ENCODE data around the gene DPP9. TPM values are rescaled to one million over a fixed set of nuclear protein-coding genes. Genes with fewer than 3 reads are reported as not detected.

Gene DPP9
- total and polyA plus RNA-seq, 2 of the 4 experiments (the other 2 are of a cell fraction) = 12.4 to 33.0 TPM

- no TSS peak for BruUV-seq (replicated peaks)
- CTCF ChIA-PET = no interaction called here
- no peak overlapping the region for H3K9ac ChIP-seq (ENCODE audit: low read depth, low read length)
- no peak for ATAC-seq (ENCODE audit: low read depth)
- H3K4me1 ChIP-seq (ENCODE audit: control insufficient read depth, insufficient read depth, low read length) = no peaks in the 10 kb centered on the region
- H3K9me3 ChIP-seq (ENCODE audit: control insufficient read depth, insufficient read depth, low read length) = no peaks in the 10 kb centered on the region; the same call in 1 of the 2 replicates
- H3K27ac ChIP-seq (ENCODE audit: insufficient read depth, low read length) = no peak overlapping the region
- TF ChIP-seq POLR2A (IDR thresholded peaks at IDR 0.05; ENCODE audit: low read depth, low read length) (no peak), MAFK (IDR thresholded peaks at IDR 0.05; ENCODE audit: low read depth, low read length) (no peak), MAZ (IDR thresholded peaks at IDR 0.05; ENCODE audit: borderline replicate concordance, low read depth, low read length) (no peak), ELK1 (IDR thresholded peaks at IDR 0.05; ENCODE audit: borderline replicate concordance, low read depth, low read length) (no peak), RAD21 (IDR thresholded peaks at IDR 0.05; ENCODE audit: low read length) (no peak), BHLHE40 (IDR thresholded peaks at IDR 0.05; ENCODE audit: low read depth, low read length) (no peak), FOS (IDR thresholded peaks at IDR 0.05; ENCODE audit: low read depth, low read length) (no peak), NFE2L2 (IDR thresholded peaks at IDR 0.05; ENCODE audit: low read depth, low read length) (no peak)
- in situ Hi-C loops (cut with MboI; ENCODE audit: low sequenced_read_pairs) (no loop called here), dilution Hi-C loops (cut with HindIII; ENCODE audit: low sequenced_read_pairs, unreplicated experiment) (no loop called here), intact Hi-C loops (cut with micrococcal nuclease) (no loop called here)
- H2BK5ac ChIP-seq (ENCODE audit: low read depth, low read length, poor library complexity, severe bottlenecking) = no peak overlapping the region
- DNase-seq = no peak
- H3K9me1 ChIP-seq (ENCODE audit: insufficient read depth, low read length) = no peaks in the 10 kb centered on the region
- H4K91ac ChIP-seq (ENCODE audit: insufficient read depth, low read depth, low read length) = no peak overlapping the region
- H4K20me1 ChIP-seq (ENCODE audit: insufficient read depth, low read length) = peaks cover 18% of the 10 kb centered on the region
- H3K36me3 ChIP-seq (ENCODE audit: control insufficient read depth, insufficient read depth, low read length) = peaks cover 54% of the 10 kb centered on the region
- H4K8ac ChIP-seq (ENCODE audit: low read depth in 2 of 2, low read length in 2 of 2) = no peak overlapping the region
- H2BK120ac ChIP-seq (ENCODE audit: low read depth, low read length) = no peak overlapping the region
- no peak overlapping the region for H4K5ac ChIP-seq (ENCODE audit: low read depth, low read length)
- H3K18ac ChIP-seq (ENCODE audit: low read depth, low read length) = no peak overlapping the region
- no peak overlapping the region for H2AK5ac ChIP-seq (ENCODE audit: low read depth, low read length)
- no peak overlapping the region for H3K4me3 ChIP-seq (ENCODE audit: insufficient read depth, low read depth, low read length)
- H3K56ac ChIP-seq (ENCODE audit: extremely low read depth, insufficient read depth, low read length) = no peak overlapping the region
- 92% methylated on average over 6 of the region's 8 CpGs; no CpG with 5 or more reads in 1 of the 2 experiments for WGBS, 2 experiments (ENCODE audit: extremely low coverage in 2 of 2, insufficient read length in 1 of 2)
- no peak overlapping the region for H2AK9ac ChIP-seq (replicated peaks; ENCODE audit: low read depth, low read length, poor library complexity)
- no peaks in the 10 kb centered on the region for H3K27me3 ChIP-seq (ENCODE audit: control insufficient read depth, insufficient read depth, low read length)
- H3K4ac ChIP-seq (ENCODE audit: low read depth, low read length) = no peak overlapping the region
- H3K79me1 ChIP-seq (ENCODE audit: low read depth in 1 of 2, low read length in 2 of 2) = peaks cover 3 to 18% of the 10 kb centered on the region in 2 experiments; a peak in 2 of 4 replicates
- no peak overlapping the region for H3K4me2 ChIP-seq (ENCODE audit: low read depth, low read length)
- H2AFZ ChIP-seq (replicated peaks; ENCODE audit: low read length, poor library complexity) = no peak overlapping the region
- H2BK20ac ChIP-seq (ENCODE audit: low read depth, low read length) = no peak overlapping the region
- H3K23ac ChIP-seq (ENCODE audit: low read depth, low read length) = no peak overlapping the region
- POLR2A ChIA-PET (ENCODE audit: unreplicated experiment) = no interaction called here
- H2BK15ac ChIP-seq (ENCODE audit: low read depth, low read length) = no peak overlapping the region
- no peak overlapping the region for H3K14ac ChIP-seq (replicated peaks; ENCODE audit: low read depth, low read length)
Measured at GRCh38 chr19:4656102-4656501, 67.5 kb downstream of the DPP9 start.

Data from IMR-90 (cell line).